Neutrophil (primary cell): Measurements from ENCODE around the gene VENTX.

Source experiments
- H3K27ac ChIP-seq: fragments of 200-600 bp; sonication (generic); 2 replicates; pipeline ENCODE4 v1.5.1; 2016; ENCODE audit warnings: mild to moderate bottlenecking, moderate library complexity
- H3K27me3 ChIP-seq: fragments of 200-600 bp; sonication (generic); 2 replicates; pipeline ENCODE4 v1.6.0; 2016; ENCODE audit warnings: mild to moderate bottlenecking
- H3K36me3 ChIP-seq: fragments of 200-600 bp; sonication (generic); 2 replicates; pipeline ENCODE4 v1.5.1; 2017
- H3K4me1 ChIP-seq, 2 experiments: fragments of 200-600 bp in 1 of 2; sonication (generic) in 1 of 2; 1 replicate in 1 of 2; 2 replicates in 1 of 2; pipeline versions ENCODE4 v1.5.1 to v1.6.1; 2013 to 2016; ENCODE audit warnings: low read depth in 1 of 2, low read length in 1 of 2, mild to moderate bottlenecking in 1 of 2, moderate library complexity in 1 of 2; ENCODE audit not compliant: control insufficient read depth in 1 of 2, insufficient read depth in 1 of 2
- H3K4me3 ChIP-seq, 2 experiments: fragments of 200-600 bp in 1 of 2; sonication (generic) in 1 of 2; 1 replicate in 1 of 2; 2 replicates in 1 of 2; pipeline ENCODE4 v1.5.1; 2013 to 2016; ENCODE audit warnings: low read depth in 1 of 2, low read length in 1 of 2, mild to moderate bottlenecking in 1 of 2, moderate library complexity in 1 of 2
- H3K9me3 ChIP-seq: fragments of 200-600 bp; sonication (generic); 2 replicates; pipeline ENCODE4 v1.5.1; 2016
- TF ChIP-seq, protein P1 (sequence below): fragments of 200-600 bp; sonication (generic); IDR thresholded peaks from 2 replicates; pipeline ENCODE4 v1.5.1; 2016; ENCODE audit warnings: antibody characterized with exemption

Gene VENTX

DNA sequence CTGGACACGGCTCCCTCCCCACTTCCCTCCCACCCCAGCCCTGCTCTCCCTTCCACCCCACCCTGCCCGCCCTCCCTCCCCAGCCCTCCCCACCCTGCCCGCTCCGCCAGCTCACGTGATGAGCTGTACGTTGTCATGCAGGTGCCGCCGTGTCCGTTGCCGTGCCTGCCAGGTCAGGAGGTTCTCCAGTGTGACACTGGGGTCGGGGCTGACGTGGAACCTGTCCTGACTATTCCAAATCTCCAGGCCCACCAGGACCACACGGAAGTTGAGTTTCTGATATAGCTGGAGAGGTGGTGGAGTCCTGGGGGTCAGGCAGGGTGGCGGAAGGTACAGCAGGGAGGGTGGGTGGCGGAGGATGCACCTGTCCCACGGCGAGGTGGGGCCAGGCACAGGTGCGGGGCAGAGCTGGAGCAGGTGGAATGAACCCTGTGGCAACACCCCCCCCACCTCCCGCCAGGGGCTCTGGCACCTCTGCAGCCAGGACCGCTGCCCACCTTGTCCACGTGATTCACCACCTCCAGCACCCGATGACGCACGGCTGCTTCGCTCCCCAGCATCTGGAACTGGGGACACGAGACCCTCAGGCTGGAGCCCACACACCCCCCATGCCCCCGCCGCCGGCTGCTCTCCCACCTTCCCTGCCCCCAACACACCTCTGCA lies 34.8 kb downstream of the VENTX start:
- peak overlapping the region; percentile 100 for H3K27ac ChIP-seq
- no peaks in the 10 kb centered on the region for H3K9me3 ChIP-seq
- no peaks in the 10 kb centered on the region for H3K27me3 ChIP-seq
- peaks cover 24 to 25% of the 10 kb centered on the region in 2 experiments for H3K4me1 ChIP-seq
- H3K36me3 ChIP-seq, result peaks cover 80% of the 10 kb centered on the region
- TF ChIP-seq, protein P1, sequence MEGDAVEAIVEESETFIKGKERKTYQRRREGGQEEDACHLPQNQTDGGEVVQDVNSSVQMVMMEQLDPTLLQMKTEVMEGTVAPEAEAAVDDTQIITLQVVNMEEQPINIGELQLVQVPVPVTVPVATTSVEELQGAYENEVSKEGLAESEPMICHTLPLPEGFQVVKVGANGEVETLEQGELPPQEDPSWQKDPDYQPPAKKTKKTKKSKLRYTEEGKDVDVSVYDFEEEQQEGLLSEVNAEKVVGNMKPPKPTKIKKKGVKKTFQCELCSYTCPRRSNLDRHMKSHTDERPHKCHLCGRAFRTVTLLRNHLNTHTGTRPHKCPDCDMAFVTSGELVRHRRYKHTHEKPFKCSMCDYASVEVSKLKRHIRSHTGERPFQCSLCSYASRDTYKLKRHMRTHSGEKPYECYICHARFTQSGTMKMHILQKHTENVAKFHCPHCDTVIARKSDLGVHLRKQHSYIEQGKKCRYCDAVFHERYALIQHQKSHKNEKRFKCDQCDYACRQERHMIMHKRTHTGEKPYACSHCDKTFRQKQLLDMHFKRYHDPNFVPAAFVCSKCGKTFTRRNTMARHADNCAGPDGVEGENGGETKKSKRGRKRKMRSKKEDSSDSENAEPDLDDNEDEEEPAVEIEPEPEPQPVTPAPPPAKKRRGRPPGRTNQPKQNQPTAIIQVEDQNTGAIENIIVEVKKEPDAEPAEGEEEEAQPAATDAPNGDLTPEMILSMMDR, result no peak
- no peak overlapping the region for H3K4me3 ChIP-seq

GRCh38 chr10:133272964-133273420 lies 35.3 kb downstream of the VENTX start:
- Histone ChIP-seq H3K36me3 (peaks cover 74% of the 10 kb centered on the region), H3K9me3 (no peaks in the 10 kb centered on the region), H3K27me3 (no peaks in the 10 kb centered on the region), H3K27ac (peak overlapping the region; percentile 100), H3K4me1 (peaks cover 30 to 31% of the 10 kb centered on the region in 2 experiments), H3K4me3 (no peak overlapping the region)
- TF ChIP-seq, protein P1, result no peak

DNA sequence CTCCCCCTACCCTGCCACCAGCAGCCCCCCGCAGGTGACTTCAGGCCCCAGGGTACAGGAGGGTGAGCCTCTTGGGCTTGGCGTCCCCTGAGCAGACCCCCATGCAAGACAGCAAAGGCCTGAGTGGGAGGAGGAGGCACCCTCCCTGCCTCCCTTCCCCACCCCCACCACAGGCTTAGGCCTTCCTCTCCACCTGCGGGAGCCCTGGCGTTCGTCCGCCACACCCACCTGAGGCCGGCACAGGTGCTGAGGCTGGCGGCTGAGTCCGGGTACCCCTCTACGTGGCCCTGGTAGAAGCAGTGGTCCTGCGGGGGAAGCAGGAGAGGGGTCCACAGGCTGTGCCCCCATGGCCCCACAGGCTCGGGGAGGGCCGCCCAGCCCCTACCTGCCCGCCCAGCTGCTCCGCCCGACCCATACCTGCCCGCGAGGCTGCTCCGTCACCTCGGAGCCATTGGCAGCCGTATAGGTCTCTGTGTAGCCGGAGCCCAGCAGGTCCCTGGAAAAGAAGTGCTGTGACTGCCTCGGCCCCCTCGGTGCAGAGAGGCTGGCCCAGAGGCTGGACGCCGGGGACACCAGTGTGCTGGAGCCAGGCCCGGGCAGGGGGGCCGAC lies 36.0 kb downstream of the VENTX start:
- Histone ChIP-seq H3K27me3 (no peaks in the 10 kb centered on the region), H3K36me3 (peaks cover 68% of the 10 kb centered on the region), H3K27ac (peak overlapping the region; percentile 100), H3K4me3 (peak overlapping the region; percentile 96 to 100), H3K4me1 (peaks cover 36 to 37% of the 10 kb centered on the region in 2 experiments), H3K9me3 (no peaks in the 10 kb centered on the region)
- TF ChIP-seq, protein P1, result no peak

- Histone ChIP-seq H3K4me3 (peak overlapping the region; percentile 96 to 100), H3K9me3 (no peaks in the 10 kb centered on the region), H3K27me3 (no peaks in the 10 kb centered on the region), H3K36me3 (peaks cover 54% of the 10 kb centered on the region), H3K4me1 (peaks cover 49 to 50% of the 10 kb centered on the region in 2 experiments), H3K27ac (peak overlapping the region; percentile 100)
- TF ChIP-seq, protein P1, result peak; percentile 13
These were observed 37.4 kb downstream of the VENTX start for GRCh38 chr10:133274751-133275683.

- Histone ChIP-seq H3K27me3 (no peaks in the 10 kb centered on the region), H3K36me3 (peaks cover 47% of the 10 kb centered on the region), H3K4me3 (peak overlapping the region; percentile 96 to 100), H3K4me1 (peaks cover 56 to 57% of the 10 kb centered on the region in 2 experiments), H3K9me3 (no peaks in the 10 kb centered on the region), H3K27ac (peak overlapping the region; percentile 100)
- TF ChIP-seq, protein P1, result peak; percentile 60
These were observed 38.0 kb downstream of the VENTX start for GRCh38 chr10:133275684-133276092.
